Measurements from ENCODE around the gene TMEM141. TPM values are rescaled to one million over a fixed set of nuclear protein-coding genes. Genes with fewer than 3 reads are reported as not detected.

Gene TMEM141
- total and polyA plus RNA-seq, 10 of the 15 experiments (the other 5 are each of a cell fraction or from before 2014, with no cell fraction given) = 7.8 to 48.6 (median 34.4) TPM

Small RNA genes lying within 50 kb of the gene (microRNA-seq; reads per million reads assigned to microRNA genes)
- gene MIR4292 (not detected), gene MIR6722 (not detected)

Small RNA genes lying within 50 kb of the gene (small RNA-seq; reads per million reads assigned to genes)
- not detected for gene AL355987.2
- gene ATP6V1G1P3 = not detected
- gene MIR4292 = not detected
- gene MIR6722 = not detected

Other genes starting within 250 kb of the TMEM141 start
Only the 7 nearest of the 24 such genes appear.
- gene LCN10, start 48.4 kb upstream of the TMEM141 start, total RNA-seq (2014; rRNA removed) = 0.06 TPM in 1 of 2 replicates, not detected in the other
- 0.18 and 0.28 TPM in 2 replicates for gene LCN10, start 48.4 kb upstream of the TMEM141 start, total RNA-seq (2014; rRNA removed; fragmentation: Illumina TruSeq; extraction: Trizol)
- 0.21 and 0.51 TPM in 2 replicates for gene LCN10, start 48.4 kb upstream of the TMEM141 start, total RNA-seq (2021)
- gene LCN10, start 48.4 kb upstream of the TMEM141 start, polyA plus RNA-seq (2011; rRNA removed) = 1.3 TPM in 2 replicates
- 0.16 TPM in 1 of 2 replicates, not detected in the other for gene LCN10, start 48.4 kb upstream of the TMEM141 start, polyA plus RNA-seq (2014; fragmentation: Illumina TruSeq; extraction: Trizol)
- under 1 TPM in 1 of 2 experiments, not detected in 1; 0.11 TPM for gene LCN10, start 48.4 kb upstream of the TMEM141 start, polyA plus RNA-seq (2014; fragmentation: Nextera tagmentation; extraction: Ambion mirVana)
- gene LCN10, start 48.4 kb upstream of the TMEM141 start, polyA plus RNA-seq (2014; rRNA removed) = 0.06 and 0.35 TPM in 2 replicates
- 1 to 10 TPM in 1 of 2 experiments, under 1 TPM in 1; 0.39 to 1.1 TPM for gene LCN10, start 48.4 kb upstream of the TMEM141 start, polyA plus RNA-seq (2016; fragmentation: Nextera tagmentation; extraction: Ambion mirVana)
- gene LCN6, start 42.8 kb upstream of the TMEM141 start, total RNA-seq (2014; rRNA removed) = not detected in 2 replicates
- not detected in 2 replicates for gene LCN6, start 42.8 kb upstream of the TMEM141 start, total RNA-seq (2014; rRNA removed; fragmentation: Illumina TruSeq; extraction: Trizol)
- gene LCN6, start 42.8 kb upstream of the TMEM141 start, total RNA-seq (2021) = not detected in 2 replicates
- not detected in 2 replicates for gene LCN6, start 42.8 kb upstream of the TMEM141 start, polyA plus RNA-seq (2011; rRNA removed)
- not detected in 2 replicates for gene LCN6, start 42.8 kb upstream of the TMEM141 start, polyA plus RNA-seq (2014; fragmentation: Illumina TruSeq; extraction: Trizol)
- gene LCN6, start 42.8 kb upstream of the TMEM141 start, polyA plus RNA-seq (2014; fragmentation: Nextera tagmentation; extraction: Ambion mirVana) = not detected
- not detected in 2 replicates for gene LCN6, start 42.8 kb upstream of the TMEM141 start, polyA plus RNA-seq (2014; rRNA removed)
- gene LCN6, start 42.8 kb upstream of the TMEM141 start, polyA plus RNA-seq (2016; fragmentation: Nextera tagmentation; extraction: Ambion mirVana) = not detected
- not detected in 2 replicates for gene LCN8, start 33.1 kb upstream of the TMEM141 start, total RNA-seq (2014; rRNA removed)
- not detected in 2 replicates for gene LCN8, start 33.1 kb upstream of the TMEM141 start, total RNA-seq (2014; rRNA removed; fragmentation: Illumina TruSeq; extraction: Trizol)
- gene LCN8, start 33.1 kb upstream of the TMEM141 start, total RNA-seq (2021) = not detected in 2 replicates
- gene LCN8, start 33.1 kb upstream of the TMEM141 start, polyA plus RNA-seq (2011; rRNA removed) = not detected in 2 replicates
- gene LCN8, start 33.1 kb upstream of the TMEM141 start, polyA plus RNA-seq (2014; fragmentation: Illumina TruSeq; extraction: Trizol) = not detected in 2 replicates
- not detected for gene LCN8, start 33.1 kb upstream of the TMEM141 start, polyA plus RNA-seq (2014; fragmentation: Nextera tagmentation; extraction: Ambion mirVana)
- gene LCN8, start 33.1 kb upstream of the TMEM141 start, polyA plus RNA-seq (2014; rRNA removed) = not detected in 2 replicates
- not detected for gene LCN8, start 33.1 kb upstream of the TMEM141 start, polyA plus RNA-seq (2016; fragmentation: Nextera tagmentation; extraction: Ambion mirVana)
- 0.22 TPM in 1 of 2 replicates, not detected in the other for gene LCN15, start 26.8 kb upstream of the TMEM141 start, total RNA-seq (2014; rRNA removed)
- not detected in 2 replicates for gene LCN15, start 26.8 kb upstream of the TMEM141 start, total RNA-seq (2014; rRNA removed; fragmentation: Illumina TruSeq; extraction: Trizol)
- gene LCN15, start 26.8 kb upstream of the TMEM141 start, total RNA-seq (2021) = not detected in 2 replicates
- gene LCN15, start 26.8 kb upstream of the TMEM141 start, polyA plus RNA-seq (2011; rRNA removed) = not detected in 2 replicates
- not detected in 2 replicates for gene LCN15, start 26.8 kb upstream of the TMEM141 start, polyA plus RNA-seq (2014; fragmentation: Illumina TruSeq; extraction: Trizol)
- gene LCN15, start 26.8 kb upstream of the TMEM141 start, polyA plus RNA-seq (2014; fragmentation: Nextera tagmentation; extraction: Ambion mirVana) = not detected
- gene LCN15, start 26.8 kb upstream of the TMEM141 start, polyA plus RNA-seq (2014; rRNA removed) = 0.11 TPM in 1 of 2 replicates, not detected in the other
- under 1 TPM; 0.37 to 0.50 TPM for gene LCN15, start 26.8 kb upstream of the TMEM141 start, polyA plus RNA-seq (2016; fragmentation: Nextera tagmentation; extraction: Ambion mirVana)
- gene CCDC183, start 5.0 kb downstream of the TMEM141 start, total RNA-seq (2014; rRNA removed) = not detected in 2 replicates
- not detected in 2 replicates for gene CCDC183, start 5.0 kb downstream of the TMEM141 start, total RNA-seq (2014; rRNA removed; fragmentation: Illumina TruSeq; extraction: Trizol)
- gene CCDC183, start 5.0 kb downstream of the TMEM141 start, total RNA-seq (2021) = 0.27 TPM in 1 of 2 replicates, not detected in the other
- 0.26 and 0.43 TPM in 2 replicates for gene CCDC183, start 5.0 kb downstream of the TMEM141 start, polyA plus RNA-seq (2011; rRNA removed)
- gene CCDC183, start 5.0 kb downstream of the TMEM141 start, polyA plus RNA-seq (2014; fragmentation: Illumina TruSeq; extraction: Trizol) = 0.04 TPM in 1 of 2 replicates, not detected in the other
- gene CCDC183, start 5.0 kb downstream of the TMEM141 start, polyA plus RNA-seq (2014; fragmentation: Nextera tagmentation; extraction: Ambion mirVana) = not detected
- 0.25 and 0.60 TPM in 2 replicates for gene CCDC183, start 5.0 kb downstream of the TMEM141 start, polyA plus RNA-seq (2014; rRNA removed)
- 1 to 10 TPM in 1 of 2 experiments, under 1 TPM in 1; 0.55 to 1.2 TPM for gene CCDC183, start 5.0 kb downstream of the TMEM141 start, polyA plus RNA-seq (2016; fragmentation: Nextera tagmentation; extraction: Ambion mirVana)
- gene RABL6, start 16.6 kb downstream of the TMEM141 start, total RNA-seq (2014; rRNA removed) = 75.9 and 88.4 TPM in 2 replicates
- 38.7 and 44.4 TPM in 2 replicates for gene RABL6, start 16.6 kb downstream of the TMEM141 start, total RNA-seq (2014; rRNA removed; fragmentation: Illumina TruSeq; extraction: Trizol)
- 125 and 134 TPM in 2 replicates for gene RABL6, start 16.6 kb downstream of the TMEM141 start, total RNA-seq (2021)
- 25.5 and 45.8 TPM in 2 replicates for gene RABL6, start 16.6 kb downstream of the TMEM141 start, polyA plus RNA-seq (2011; rRNA removed)
- gene RABL6, start 16.6 kb downstream of the TMEM141 start, polyA plus RNA-seq (2014; fragmentation: Illumina TruSeq; extraction: Trizol) = 21.6 and 38.4 TPM in 2 replicates
- gene RABL6, start 16.6 kb downstream of the TMEM141 start, polyA plus RNA-seq (2014; fragmentation: Nextera tagmentation; extraction: Ambion mirVana) = 1 to 10 TPM; 1.4 to 5.4 TPM
- 84.7 and 92.1 TPM in 2 replicates for gene RABL6, start 16.6 kb downstream of the TMEM141 start, polyA plus RNA-seq (2014; rRNA removed)
- 10 to 100 TPM; 16.4 to 41.0 TPM for gene RABL6, start 16.6 kb downstream of the TMEM141 start, polyA plus RNA-seq (2016; fragmentation: Nextera tagmentation; extraction: Ambion mirVana)
- 0.98 and 1.2 TPM in 2 replicates for gene AJM1, start 51.1 kb downstream of the TMEM141 start, total RNA-seq (2014; rRNA removed)
- gene AJM1, start 51.1 kb downstream of the TMEM141 start, total RNA-seq (2014; rRNA removed; fragmentation: Illumina TruSeq; extraction: Trizol) = 0.27 and 0.46 TPM in 2 replicates
- gene AJM1, start 51.1 kb downstream of the TMEM141 start, total RNA-seq (2021) = 1.9 and 2.5 TPM in 2 replicates
- gene AJM1, start 51.1 kb downstream of the TMEM141 start, polyA plus RNA-seq (2011; rRNA removed) = 0.55 and 1.2 TPM in 2 replicates
- 0.06 TPM in 1 of 2 replicates, not detected in the other for gene AJM1, start 51.1 kb downstream of the TMEM141 start, polyA plus RNA-seq (2014; fragmentation: Illumina TruSeq; extraction: Trizol)
- not detected for gene AJM1, start 51.1 kb downstream of the TMEM141 start, polyA plus RNA-seq (2014; fragmentation: Nextera tagmentation; extraction: Ambion mirVana)
- gene AJM1, start 51.1 kb downstream of the TMEM141 start, polyA plus RNA-seq (2014; rRNA removed) = 1.6 and 2.7 TPM in 2 replicates
- under 1 TPM; 0.54 to 0.82 TPM for gene AJM1, start 51.1 kb downstream of the TMEM141 start, polyA plus RNA-seq (2016; fragmentation: Nextera tagmentation; extraction: Ambion mirVana)